HCT116 (cell line): ENCODE results near the gene PTCH2. TPM values are rescaled to one million over a fixed set of nuclear protein-coding genes. Genes with fewer than 3 reads are reported as not detected.

Experiments used
- ATAC-seq: fragments of 200-7000 bp; cut with Tn5 transposase; 2 replicates; pipeline ENCODE4 v1.9.1; 2020; ENCODE audit warnings: mild to moderate bottlenecking, moderate library complexity
- BruUV-seq: library from RNA; stranded (reverse); fragments of 400-500 nt; replicated peaks from 2 replicates; lab custom pipeline; 2021; lab: Mats Ljungman, UMichigan
- CTCF ChIA-PET: fragments of 300-600 bp; sonication (Branson Sonifier 250); formaldehyde crosslinking; loops from one replicate; lab custom pipeline; 2021; ENCODE audit warnings: antibody characterized with exemption; lab: Charles Lee
- POLR2A ChIA-PET: fragments of 300-600, 350-600 bp; sonication (Branson Sonifier 250); formaldehyde crosslinking; loops from one replicate; lab custom pipeline; 2021; ENCODE audit warnings: antibody characterized with exemption; lab: Charles Lee
- RAD21 ChIA-PET, 2 experiments: fragments of 300-600 bp; sonication (Branson Sonifier 250); formaldehyde crosslinking; loops; one replicate each; lab custom pipeline; 2023; ENCODE audit warnings: low total read pairs in 2 of 2; ENCODE audit not compliant: uncharacterized antibody in 2 of 2, unreplicated experiment in 2 of 2, low non-redundant PET in 1 of 2; lab: Charles Lee
- DNase-seq: peaks from one replicate; pipeline ENCODE4 v3.0.0-alpha.2; 2010; ENCODE audit warnings: low read depth, low spot score
- H2AFZ ChIP-seq: fragments of 200-600 bp; shearing (Covaris generic), sonication (generic); 2 replicates; pipeline ENCODE4 v1.6.1; 2017; ENCODE audit warnings: low read depth, mixed run types, mixed read lengths, antibody characterized with exemption, low read length; ENCODE audit not compliant: poor library complexity, severe bottlenecking
- H3K27ac ChIP-seq: 2 replicates; pipeline ENCODE4 v1.5.1; 2012; ENCODE audit warnings: low read depth, low read length
- H3K27me3 ChIP-seq: fragments of 200-600 bp; sonication (generic); 2 replicates; pipeline ENCODE4 v1.6.1; 2016; ENCODE audit warnings: mixed run types, low read length, mixed read lengths; ENCODE audit not compliant: insufficient read depth
- H3K36me3 ChIP-seq, 2 experiments: fragments of 200-500 bp in 1 of 2; fragments of 200-600 bp in 1 of 2; sonication (Bioruptor generic) in 1 of 2; sonication (generic) in 1 of 2; 2 replicates each; pipeline versions ENCODE4 v1.5.1 to v1.6.1; 2014 to 2016; ENCODE audit warnings: low read length in 2 of 2, inconsistent platforms in 1 of 2, mixed read lengths in 1 of 2, mixed run types in 1 of 2; ENCODE audit not compliant: insufficient read depth in 2 of 2, control insufficient read depth in 1 of 2
- H3K4me1 ChIP-seq, 2 experiments: fragments of 200-600 bp in 1 of 2; sonication (generic) in 1 of 2; 2 replicates each; pipeline versions ENCODE4 v1.5.1 to v1.6.1; 2012 to 2017; ENCODE audit warnings: low read length in 2 of 2, inconsistent platforms in 1 of 2, mild to moderate bottlenecking in 1 of 2, mixed read lengths in 1 of 2, mixed run types in 1 of 2, moderate library complexity in 1 of 2; ENCODE audit not compliant: insufficient read depth in 2 of 2, control insufficient read depth in 1 of 2
- H3K4me2 ChIP-seq: fragments of 200-600 bp; sonication (generic); 2 replicates; pipeline ENCODE4 v1.6.1; 2017; ENCODE audit warnings: mixed run types, low read length, mixed read lengths
- H3K4me3 ChIP-seq, 2 experiments: fragments of 200-600 bp in 1 of 2; sonication (generic) in 1 of 2; replicated peaks in 1 of 2; 2 replicates each; pipeline ENCODE4 v1.5.1; 2011 to 2016; ENCODE audit warnings: low read length in 2 of 2, control low read depth in 1 of 2, low read depth in 1 of 2, mild to moderate bottlenecking in 1 of 2, mixed read lengths in 1 of 2, mixed run types in 1 of 2
- H3K79me2 ChIP-seq: fragments of 200-600 bp; sonication (generic); 2 replicates; pipeline ENCODE4 v1.6.1; 2017; ENCODE audit warnings: mild to moderate bottlenecking, mixed run types, low read length, moderate library complexity, mixed read lengths; ENCODE audit not compliant: insufficient read depth
- H3K9ac ChIP-seq: fragments of 200-600 bp; sonication (generic); 2 replicates; pipeline ENCODE4 v1.6.1; 2016; ENCODE audit warnings: low read length, mixed read lengths
- H3K9me2 ChIP-seq: fragments of 200-600 bp; sonication (generic), shearing (Covaris generic); 2 replicates; pipeline ENCODE4 v1.6.1; 2017; ENCODE audit warnings: mixed run types, mild to moderate bottlenecking, moderate library complexity; ENCODE audit not compliant: insufficient read depth
- H3K9me3 ChIP-seq, 2 experiments: fragments of 200-500 bp in 1 of 2; fragments of 200-600 bp in 1 of 2; sonication (Bioruptor generic) in 1 of 2; sonication (generic) in 1 of 2; 2 replicates each; pipeline ENCODE4 v1.6.1; 2014 to 2017; ENCODE audit warnings: low read length in 2 of 2, mixed read lengths in 2 of 2, inconsistent platforms in 1 of 2, low read depth in 1 of 2, mild to moderate bottlenecking in 1 of 2, mixed run types in 1 of 2, moderate library complexity in 1 of 2; ENCODE audit not compliant: control insufficient read depth in 1 of 2, insufficient read depth in 1 of 2
- H4K20me1 ChIP-seq: fragments of 200-600 bp; sonication (generic), shearing (Covaris generic); 2 replicates; pipeline ENCODE4 v1.6.1; 2017; ENCODE audit warnings: mixed run types, mild to moderate bottlenecking, moderate library complexity; ENCODE audit not compliant: insufficient read depth
- CTCF ChIP-seq, 3 experiments: fragments of 200-600 bp in 1 of 3; sonication (generic) in 1 of 3; IDR thresholded peaks in 2 of 3; conservative IDR thresholded peaks in 1 of 3; 2 replicates each; pipeline ENCODE4 v1.5.1; 2012 to 2017; ENCODE audit warnings: low read depth in 2 of 3, low read length in 2 of 3, antibody characterized with exemption in 1 of 3, borderline replicate concordance in 1 of 3, control low read depth in 1 of 3, mild to moderate bottlenecking in 1 of 3, mixed read lengths in 1 of 3, mixed run types in 1 of 3, moderate library complexity in 1 of 3; ENCODE audit not compliant: insufficient read depth in 1 of 3
- ELF1 ChIP-seq: IDR thresholded peaks from 2 replicates; pipeline ENCODE4 v1.6.1; 2012; ENCODE audit warnings: low read depth, borderline replicate concordance
- EZH2 ChIP-seq: fragments of 200-600 bp; sonication (generic); IDR thresholded peaks from 2 replicates; pipeline ENCODE4 v1.6.1; 2017; ENCODE audit warnings: antibody characterized with exemption, mixed run types
- EZH2phosphoT487 ChIP-seq: fragments of 200-600 bp; IDR thresholded peaks from 2 replicates; pipeline ENCODE4 v1.6.1; 2018; ENCODE audit warnings: antibody characterized with exemption, borderline replicate concordance
- FOSL1 ChIP-seq: IDR thresholded peaks from 2 replicates; pipeline ENCODE4 v1.6.1; 2012; ENCODE audit warnings: low read depth
- REST ChIP-seq: IDR thresholded peaks from 2 replicates; pipeline ENCODE4 v1.6.1; 2012; ENCODE audit warnings: low read depth
- SIN3A ChIP-seq: IDR thresholded peaks from 2 replicates; pipeline ENCODE4 v1.6.1; 2012; ENCODE audit warnings: low read depth
- TCF7L2 ChIP-seq: IDR thresholded peaks from 2 replicates; pipeline ENCODE4 v1.7.0; 2011; ENCODE audit warnings: borderline replicate concordance, inconsistent platforms; ENCODE audit not compliant: insufficient read depth, insufficient read length; ENCODE audit errors: extremely low read depth
- ZFX ChIP-seq: fragments of 450-650 bp; IDR thresholded peaks from 2 replicates; pipeline ENCODE4 v1.6.1; 2017
- intact Hi-C: fragments of 100-400 bp; cut with micrococcal nuclease; formaldehyde crosslinking; loops from 2 replicates; pipeline ENCODE4 v1.10.0; 2022
- total RNA-seq: library from RNA; stranded (reverse); gene quantifications from one replicate; pipeline ENCODE4 v1.2.1, GENCODE V29; 2021; ENCODE audit not compliant: unreplicated experiment
- TF ChIP-seq, protein P1 (sequence below): IDR thresholded peaks from 2 replicates; pipeline ENCODE4 v1.6.1; 2012
- TF ChIP-seq, protein P2 (sequence below): IDR thresholded peaks from 2 replicates; pipeline ENCODE4 v1.6.1; 2012

PTCH2 gene
- total RNA-seq, 1 experiment from 2014 or later = 1.3 TPM

- Histone ChIP-seq H3K27ac (no peak overlapping the region), H3K79me2 (no peaks in the 10 kb centered on the region), H3K9ac (no peak overlapping the region), H3K4me2 (no peak overlapping the region), H3K36me3 (no peaks in the 10 kb centered on the region), H3K4me3 (no peak overlapping the region), H3K9me2 (no peaks in the 10 kb centered on the region), H3K4me1 (no peaks in the 10 kb centered on the region), H3K27me3 (no peaks in the 10 kb centered on the region), H2AFZ (no peak overlapping the region), H3K9me3 (no peaks in the 10 kb centered on the region), H4K20me1 (no peaks in the 10 kb centered on the region)
- DNase-seq (no peak), ATAC-seq (no peak)
- RAD21 ChIA-PET = no interaction called here
- TF ChIP-seq, protein P1, sequence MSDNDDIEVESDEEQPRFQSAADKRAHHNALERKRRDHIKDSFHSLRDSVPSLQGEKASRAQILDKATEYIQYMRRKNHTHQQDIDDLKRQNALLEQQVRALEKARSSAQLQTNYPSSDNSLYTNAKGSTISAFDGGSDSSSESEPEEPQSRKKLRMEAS = no peak
- TF ChIP-seq FOSL1 (no peak), SIN3A (no peak), CTCF (IDR thresholded peaks at IDR 0.05 in 2 of 3, conservative IDR thresholded peaks at IDR 0.05 in 1 of 3; ENCODE audit: borderline replicate concordance in 1 of 3, insufficient read depth in 1 of 3, low read depth in 2 of 3, low read length in 2 of 3) (no peak), TCF7L2 (no peak)
- TF ChIP-seq, protein P2, sequence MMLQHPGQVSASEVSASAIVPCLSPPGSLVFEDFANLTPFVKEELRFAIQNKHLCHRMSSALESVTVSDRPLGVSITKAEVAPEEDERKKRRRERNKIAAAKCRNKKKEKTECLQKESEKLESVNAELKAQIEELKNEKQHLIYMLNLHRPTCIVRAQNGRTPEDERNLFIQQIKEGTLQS = no peak
- BruUV-seq = no TSS peak
- CTCF ChIA-PET = no interaction called here
- intact Hi-C loops = no loop called here
- POLR2A ChIA-PET = no interaction called here
These were observed 579 bp downstream of the PTCH2 start for GRCh38 chr1:44842486-44842861.

DNA sequence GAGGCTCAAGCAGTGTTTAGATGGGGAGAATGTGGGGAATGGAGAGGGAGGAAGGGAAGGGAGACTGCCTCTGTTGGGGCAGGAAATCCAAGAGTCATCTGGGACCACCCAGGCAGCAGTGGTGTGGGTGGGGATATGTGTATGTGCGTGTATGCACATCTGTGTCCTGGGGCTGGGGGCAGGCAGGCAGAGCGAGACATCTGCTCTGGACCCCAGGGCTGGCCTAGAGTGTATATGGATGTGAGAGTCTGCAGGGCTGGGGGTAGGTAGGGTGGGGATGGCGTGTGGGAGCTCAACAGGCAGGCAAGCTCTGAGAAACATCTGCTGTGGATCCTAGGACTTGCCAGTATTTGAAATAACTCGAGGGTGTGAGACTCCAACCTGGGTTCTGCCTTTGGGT, 3.5 kb downstream of the PTCH2 start:
- TF ChIP-seq REST (no peak), TCF7L2 (no peak), EZH2phosphoT487 (no peak), ZFX (no peak), EZH2 (no peak), ELF1 (no peak)
- Histone ChIP-seq H3K4me3 (no peak overlapping the region), H3K9ac (no peak overlapping the region), H3K9me2 (no peaks in the 10 kb centered on the region), H3K9me3 (no peaks in the 10 kb centered on the region), H3K79me2 (no peaks in the 10 kb centered on the region), H4K20me1 (no peaks in the 10 kb centered on the region), H3K36me3 (no peaks in the 10 kb centered on the region), H3K27ac (no peak overlapping the region), H3K27me3 (no peaks in the 10 kb centered on the region), H3K4me1 (peaks cover 0 to 10% of the 10 kb centered on the region in 2 experiments; a peak in 1 of 4 replicates), H3K4me2 (no peak overlapping the region), H2AFZ (no peak overlapping the region)
- ATAC-seq = no peak
- ChIA-PET CTCF (no interaction called here), RAD21 (no interaction called here), POLR2A (no interaction called here)
- intact Hi-C loops = loop anchor here (5.0 kb wide), 1 partner anchor 173 kb away; the partner anchor contains the start of genes HECTD3 and UROD
- BruUV-seq = no TSS peak
- DNase-seq = no peak
